Pons (tissue), 1 donor: ENCODE data around the gene CCDC183.
"Not testable (repeated sequence)": the region's sequence is repeated elsewhere in the genome, so short reads cannot be mapped to it uniquely, and the experiment has no call there.

Source experiments
- DNase-seq: peaks from one replicate; pipeline ENCODE4 v3.0.0-alpha.2; 2016; ENCODE audit warnings: low spot score

The CCDC183 gene

GRCh38 chr9:136802321-136802720 is 6.2 kb downstream of the CCDC183 start:
- DNase-seq, result no peak

DNA sequence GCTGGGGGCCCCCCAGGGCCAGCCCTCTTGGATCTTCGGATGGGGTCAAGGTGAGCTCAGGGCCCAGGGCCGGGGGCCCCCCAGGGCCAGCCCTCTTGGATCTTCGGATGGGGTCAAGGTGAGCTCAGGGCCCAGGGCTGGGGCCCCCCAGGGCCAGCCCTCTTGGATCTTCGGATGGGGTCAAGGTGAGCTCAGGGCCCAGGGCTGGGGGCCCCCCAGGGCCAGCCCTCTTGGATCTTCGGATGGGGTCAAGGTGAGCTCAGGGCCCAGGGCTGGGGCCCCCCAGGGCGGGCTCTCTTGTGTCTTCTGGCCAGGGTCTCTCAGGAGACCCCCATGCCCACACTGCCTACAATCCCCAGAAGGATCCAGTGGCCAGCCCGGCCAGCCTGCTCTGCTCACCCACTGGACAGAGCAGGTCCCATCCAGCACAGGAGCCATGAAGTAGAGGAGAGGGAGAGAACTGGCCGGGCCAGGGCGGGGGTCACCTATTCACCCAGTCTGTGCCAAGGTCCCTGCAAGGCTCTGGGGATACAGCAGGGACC is 6.9 kb downstream of the CCDC183 start:
- DNase-seq, result not testable (repeated sequence)

GRCh38 chr9:136803551-136804508 is 7.7 kb downstream of the CCDC183 start:
- DNase-seq, result no peak

GRCh38 chr9:136804509-136805206 is 8.5 kb downstream of the CCDC183 start:
- DNase-seq, result no peak

- DNase-seq, result no peak
These were observed 9.1 kb downstream of the CCDC183 start for GRCh38 chr9:136805207-136805740.

DNA sequence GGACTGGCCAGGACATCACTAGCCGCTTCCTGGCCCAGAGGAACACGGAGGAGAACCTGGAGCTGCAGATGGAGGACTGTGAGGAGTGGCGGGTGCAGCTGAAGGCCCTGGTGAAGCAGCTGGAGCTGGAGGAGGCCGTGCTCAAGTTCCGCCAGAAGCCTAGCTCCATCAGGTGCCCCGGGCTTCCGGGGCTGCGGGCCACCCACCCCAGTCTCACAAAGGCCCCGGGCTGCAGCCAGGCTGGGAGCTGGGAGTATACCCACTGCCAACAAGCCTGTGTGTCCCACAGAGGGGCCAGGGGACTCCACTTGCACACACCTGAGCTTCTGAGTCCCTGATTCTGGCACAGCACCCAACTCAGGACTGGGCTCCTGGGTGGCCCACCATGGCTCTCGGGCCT is 9.9 kb downstream of the CCDC183 start:
- DNase-seq, result no peak

DNA sequence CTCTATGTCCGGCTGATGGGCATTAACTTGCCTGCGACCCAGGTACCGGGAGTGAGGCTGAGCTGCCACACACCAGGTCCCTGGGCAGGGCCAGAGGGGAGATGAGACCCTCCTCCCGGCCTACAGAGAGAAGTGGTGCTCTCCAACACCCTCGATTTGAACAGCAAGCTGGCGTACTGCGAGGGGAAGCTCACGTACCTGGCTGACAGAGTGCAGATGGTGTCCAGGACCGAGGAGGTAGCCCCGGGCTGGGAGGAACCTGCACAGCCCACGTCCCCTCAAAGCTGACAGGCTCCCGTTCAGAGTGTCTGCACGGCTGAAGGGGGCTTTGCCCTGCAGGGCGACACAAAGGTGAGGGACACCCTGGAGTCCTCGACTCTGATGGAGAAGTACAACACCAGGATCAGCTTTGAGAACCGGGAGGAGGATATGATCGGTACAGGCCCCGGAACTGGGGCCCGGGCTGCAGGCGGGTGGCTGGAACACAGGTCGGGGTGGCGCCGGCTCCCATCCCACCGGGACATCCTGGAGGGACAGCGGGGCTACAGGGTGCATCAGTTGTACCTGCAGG is 10.6 kb downstream of the CCDC183 start:
- no peak for DNase-seq

DNA sequence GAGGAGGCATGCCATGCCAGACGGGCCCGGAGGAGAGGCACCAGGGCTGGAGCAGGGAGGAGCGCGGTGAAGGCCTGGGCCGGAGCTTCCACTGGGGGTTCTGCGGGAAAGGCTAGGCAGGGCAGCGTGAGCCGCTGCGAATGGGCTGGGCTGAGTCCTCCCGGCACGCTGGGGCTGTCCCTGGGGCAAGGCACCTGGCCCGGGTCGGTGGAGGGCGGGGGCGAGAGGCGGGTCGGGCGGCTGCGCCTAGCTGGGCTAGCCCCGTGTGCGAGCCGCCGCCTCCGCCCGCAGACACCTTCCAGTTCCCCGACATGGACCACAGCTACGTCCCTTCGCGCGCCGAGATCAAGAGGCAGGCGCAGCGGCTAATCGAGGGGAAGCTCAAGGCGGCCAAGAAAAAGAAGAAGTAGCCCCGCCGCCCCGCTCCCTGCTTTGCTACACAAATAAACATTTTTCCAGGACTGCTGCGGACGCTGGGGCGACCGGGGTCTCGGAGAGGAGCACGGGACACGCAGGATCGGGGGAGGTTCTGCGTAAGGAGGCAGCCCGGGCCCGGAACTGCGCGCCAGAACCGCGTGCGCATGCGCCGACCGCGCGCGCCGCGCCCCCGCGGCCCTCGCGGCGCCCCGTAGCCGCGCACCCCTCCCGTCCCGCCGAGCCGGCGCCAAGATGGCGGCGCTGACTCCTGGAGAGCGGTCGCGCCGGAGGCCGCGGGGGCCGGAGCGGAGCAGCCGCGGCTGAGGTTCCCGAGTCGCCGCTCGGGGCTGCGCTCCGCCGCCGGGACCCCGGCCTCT is 11.3 kb downstream of the CCDC183 start, which contains the start of gene RABL6:
RABL6 (plus strand) TSS at position 668 of the 794 bp plus-strand sequence. CDS start 249 bp downstream, outside the sequence.
- no peak for DNase-seq

DNA sequence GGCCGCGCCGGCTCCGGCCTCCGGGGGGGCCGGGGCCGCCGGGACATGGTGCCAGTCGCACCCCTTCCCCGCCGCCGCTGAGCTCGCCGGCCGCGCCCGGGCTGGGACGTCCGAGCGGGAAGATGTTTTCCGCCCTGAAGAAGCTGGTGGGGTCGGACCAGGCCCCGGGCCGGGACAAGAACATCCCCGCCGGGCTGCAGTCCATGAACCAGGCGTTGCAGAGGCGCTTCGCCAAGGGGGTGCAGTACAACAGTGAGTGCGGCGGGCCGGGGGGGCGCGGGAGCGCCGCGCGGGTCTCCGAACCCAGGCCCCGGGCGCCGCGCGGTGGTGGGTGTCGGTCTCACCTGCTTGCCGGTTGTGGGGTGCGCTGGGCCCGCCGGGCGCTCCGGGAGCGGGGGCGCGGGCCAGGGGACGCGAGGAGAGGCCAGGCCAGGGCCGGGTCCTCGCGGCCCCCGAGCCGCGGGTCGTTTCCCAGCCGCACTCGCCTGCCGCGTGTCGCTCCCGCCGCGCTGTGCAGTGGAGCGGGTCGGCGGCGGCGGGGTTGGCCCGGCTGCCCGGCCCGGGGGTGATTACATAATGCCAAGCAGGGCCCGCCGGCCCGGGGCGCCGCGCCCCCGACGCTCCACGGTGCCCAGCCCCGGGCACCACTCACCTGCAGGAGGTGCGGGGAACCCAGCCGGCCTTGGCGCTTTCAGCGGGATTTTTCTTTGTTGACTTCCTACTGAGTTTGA is 12.1 kb downstream of the CCDC183 start:
- no peak for DNase-seq

DNA sequence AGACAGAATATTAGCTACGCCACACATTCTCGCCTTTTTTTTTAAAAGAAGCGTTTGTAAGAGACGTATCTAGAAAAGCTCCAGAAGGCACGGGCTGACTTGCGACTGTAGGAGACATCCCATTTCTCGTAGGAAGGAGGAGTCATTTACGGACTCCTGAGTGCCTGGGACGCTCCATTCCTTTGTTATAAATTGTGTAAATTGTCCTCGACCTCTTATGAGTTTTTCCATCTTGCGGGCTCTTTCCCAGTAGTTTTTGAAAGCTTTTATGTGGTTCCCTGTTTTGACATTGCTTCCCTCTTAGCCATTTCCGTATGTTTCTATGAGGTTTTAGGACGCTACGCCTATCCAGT is 12.6 kb downstream of the CCDC183 start:
- no peak for DNase-seq

GRCh38 chr9:136814725-136815421 is 18.7 kb downstream of the CCDC183 start:
- DNase-seq, result no peak

GRCh38 chr9:136815422-136815782 is 19.3 kb downstream of the CCDC183 start:
- DNase-seq, result no peak

DNA sequence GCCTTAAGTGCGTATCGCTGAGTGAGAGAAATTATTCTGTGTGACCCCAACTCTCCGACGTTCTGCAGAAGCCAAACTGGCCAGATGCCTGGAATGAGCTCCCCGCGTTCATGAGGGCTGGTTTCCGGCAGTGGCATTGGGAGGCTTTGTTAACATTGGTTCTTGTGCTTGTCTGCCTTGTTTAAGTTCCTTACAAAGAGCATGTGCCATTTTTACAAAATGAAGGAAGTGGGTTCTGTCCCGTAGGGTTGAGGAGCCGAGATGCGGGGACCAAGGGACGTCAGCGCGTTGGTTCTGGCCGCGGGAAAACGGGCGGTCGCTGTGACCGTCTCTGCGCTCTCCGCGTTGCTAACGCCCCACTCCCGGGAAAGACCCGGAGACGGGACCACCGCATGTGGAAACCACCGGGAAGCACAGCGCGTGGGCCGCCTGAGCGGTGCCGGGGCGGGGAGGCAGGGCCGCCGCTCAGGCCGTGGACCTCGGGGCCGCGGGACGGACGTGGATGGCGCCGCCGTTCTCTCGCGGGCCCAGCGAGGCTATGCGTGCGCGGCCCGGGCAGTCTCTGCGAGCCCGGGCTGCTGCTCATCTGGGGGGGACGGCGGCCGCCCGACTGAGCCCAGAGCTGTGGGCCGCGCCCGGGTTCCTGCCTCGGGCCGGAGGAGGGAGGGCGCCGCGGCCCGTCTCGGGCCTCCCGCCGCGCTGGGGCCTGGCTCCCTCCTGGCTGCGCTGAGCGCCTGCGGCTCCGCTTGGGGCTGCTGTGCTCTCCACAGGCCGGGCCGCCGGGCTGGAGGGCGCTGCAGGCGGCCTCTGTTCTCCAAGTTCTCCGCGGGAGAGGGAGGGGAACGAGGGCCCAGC is 25.1 kb downstream of the CCDC183 start:
- DNase-seq, result no peak

DNA sequence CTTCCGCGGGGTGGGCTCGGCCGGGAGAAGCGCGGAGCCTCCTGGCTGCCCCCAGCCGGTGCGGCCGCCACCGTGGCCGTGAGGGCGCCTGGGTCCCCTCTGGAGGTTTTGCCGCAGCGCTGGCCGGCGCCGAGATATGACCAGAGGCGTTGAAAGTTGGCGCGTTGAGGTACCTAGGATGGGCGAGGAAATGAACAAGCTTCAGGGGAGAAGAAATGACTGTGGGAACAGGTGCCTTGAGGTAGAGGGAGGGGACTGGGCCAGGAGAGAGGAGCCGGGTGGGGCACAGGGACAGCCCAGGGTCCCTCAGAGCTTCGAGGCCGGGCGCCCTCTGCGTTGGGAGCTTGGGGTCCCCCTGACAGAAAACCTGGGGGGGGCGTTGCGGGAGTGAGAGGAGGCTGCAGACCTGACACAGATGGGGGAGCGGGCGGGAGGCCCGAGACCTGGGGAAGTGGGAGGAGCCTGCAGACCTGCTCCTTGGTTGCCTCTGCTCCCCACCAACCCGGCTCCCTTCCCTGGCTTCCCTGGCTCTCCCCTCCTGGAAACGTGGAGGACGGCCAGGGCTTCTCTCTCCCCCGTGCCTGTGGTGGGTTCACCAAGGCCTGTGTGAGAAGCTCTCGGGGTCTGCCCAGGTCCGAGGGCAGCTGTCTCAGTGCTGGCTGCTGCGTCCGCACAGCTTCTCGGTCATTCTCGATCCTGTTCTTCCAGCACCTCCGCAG is 25.8 kb downstream of the CCDC183 start:
- no peak for DNase-seq

GRCh38 chr9:136823136-136824046 is 27.3 kb downstream of the CCDC183 start:
- no peak for DNase-seq

DNA sequence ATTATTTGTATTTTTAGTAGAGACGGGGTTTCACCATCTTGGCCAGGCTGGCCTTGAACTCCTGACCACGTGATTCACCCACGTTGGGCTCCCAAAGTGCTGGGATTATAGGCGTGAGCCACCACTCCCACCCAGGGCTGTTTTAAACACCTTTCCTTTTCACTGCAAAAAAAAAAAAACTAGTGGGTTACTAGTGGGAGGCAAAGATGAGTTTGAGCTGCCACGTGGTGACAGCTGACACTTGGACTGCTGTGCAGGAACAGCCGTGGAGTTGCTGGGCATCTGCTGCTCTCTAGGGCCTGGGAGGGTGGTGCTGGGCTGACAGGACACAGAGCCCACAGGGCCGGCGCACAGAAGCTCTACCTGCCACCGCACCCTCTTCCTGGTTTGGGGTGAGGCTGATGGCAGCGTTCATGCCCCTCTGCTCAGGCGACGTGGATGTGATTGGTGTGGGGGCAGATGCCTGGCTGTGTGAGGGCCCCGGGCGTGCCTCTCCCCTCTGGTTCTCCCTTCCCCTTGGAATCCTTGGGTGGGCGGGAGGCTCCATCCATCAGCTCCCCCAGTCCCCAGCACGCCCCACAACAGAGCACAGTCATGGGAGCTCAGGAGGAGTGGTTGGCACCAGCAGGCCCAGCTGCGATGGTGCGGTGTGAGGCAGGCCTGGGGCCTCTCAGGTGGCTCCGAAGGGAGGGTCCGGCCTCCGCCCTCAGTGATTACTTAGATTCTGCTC is 28.5 kb downstream of the CCDC183 start:
- no peak for DNase-seq
